HL-60 (cell line): ENCODE data around the gene ANGPTL1.

Experiments
- DNase-seq, 2 experiments: peaks; one replicate each; pipeline ENCODE4 v3.0.0-alpha.2; 2010 to 2020; ENCODE audit warnings: low read depth in 1 of 2, low spot score in 1 of 2
- H3K27ac ChIP-seq: fragments of 250-450 bp; sonication (Bioruptor Pico); replicated peaks from 2 replicates; pipeline ENCODE4 v1.5.1; 2020; ENCODE audit warnings: mild to moderate bottlenecking, moderate library complexity
- H3K27me3 ChIP-seq: fragments of 250-450 bp; sonication (Bioruptor Pico); 2 replicates; pipeline ENCODE4 v1.5.1; 2021; ENCODE audit warnings: mild to moderate bottlenecking, moderate library complexity; ENCODE audit not compliant: insufficient read depth, poor library complexity, severe bottlenecking
- H3K4me3 ChIP-seq: replicated peaks from 2 replicates; pipeline ENCODE4 v1.5.1; 2011; ENCODE audit warnings: mild to moderate bottlenecking, control low read depth, low read length; ENCODE audit not compliant: insufficient read depth
- GABPA ChIP-seq: IDR thresholded peaks from 2 replicates; pipeline ENCODE4 v1.6.1; 2012; ENCODE audit warnings: low read depth
- POLR2AphosphoS5 ChIP-seq: IDR thresholded peaks from 2 replicates; pipeline ENCODE4 v1.6.1; 2012; ENCODE audit warnings: low read depth
- SPI1 ChIP-seq: IDR thresholded peaks from 2 replicates; pipeline ENCODE4 v1.6.1; 2012; ENCODE audit warnings: low read depth, mild to moderate bottlenecking, borderline replicate concordance
- TF ChIP-seq, protein P1 (sequence below): IDR thresholded peaks from one replicate; pipeline ENCODE4 v1.5.1; 2011; ENCODE audit warnings: low read length, control low read depth, inconsistent platforms; ENCODE audit not compliant: insufficient read depth
- TF ChIP-seq, protein P2 (sequence below): IDR thresholded peaks from 2 replicates; pipeline ENCODE4 v1.6.1; 2012; ENCODE audit warnings: low read depth; ENCODE audit not compliant: insufficient replicate concordance

ANGPTL1 gene

DNA sequence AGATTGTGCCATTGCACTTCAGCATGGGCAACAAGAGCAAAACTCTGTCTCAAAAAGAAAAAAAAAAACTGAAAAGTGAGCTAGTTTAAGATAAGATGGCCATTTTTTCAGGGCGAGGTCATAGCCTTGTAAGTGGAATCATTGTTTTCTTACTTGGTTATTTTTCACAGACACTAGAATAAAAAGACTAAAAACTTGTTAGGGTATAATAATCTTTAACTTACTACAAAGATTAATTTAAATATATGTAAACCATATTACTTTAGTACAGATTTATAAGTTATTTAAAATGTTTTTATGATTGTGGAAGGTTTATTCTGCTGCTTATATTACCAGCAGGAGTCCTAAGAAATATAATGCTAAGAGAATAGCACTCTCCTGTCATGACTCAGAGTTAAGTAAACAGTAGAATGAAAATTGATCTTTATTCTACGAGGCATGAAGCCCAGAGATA lies 23.5 kb downstream of the ANGPTL1 start:
- no peaks in the 10 kb centered on the region for H3K27me3 ChIP-seq
- no peak for DNase-seq
- TF ChIP-seq GABPA (no peak), POLR2AphosphoS5 (no peak), SPI1 (no peak)
- TF ChIP-seq, protein P1, sequence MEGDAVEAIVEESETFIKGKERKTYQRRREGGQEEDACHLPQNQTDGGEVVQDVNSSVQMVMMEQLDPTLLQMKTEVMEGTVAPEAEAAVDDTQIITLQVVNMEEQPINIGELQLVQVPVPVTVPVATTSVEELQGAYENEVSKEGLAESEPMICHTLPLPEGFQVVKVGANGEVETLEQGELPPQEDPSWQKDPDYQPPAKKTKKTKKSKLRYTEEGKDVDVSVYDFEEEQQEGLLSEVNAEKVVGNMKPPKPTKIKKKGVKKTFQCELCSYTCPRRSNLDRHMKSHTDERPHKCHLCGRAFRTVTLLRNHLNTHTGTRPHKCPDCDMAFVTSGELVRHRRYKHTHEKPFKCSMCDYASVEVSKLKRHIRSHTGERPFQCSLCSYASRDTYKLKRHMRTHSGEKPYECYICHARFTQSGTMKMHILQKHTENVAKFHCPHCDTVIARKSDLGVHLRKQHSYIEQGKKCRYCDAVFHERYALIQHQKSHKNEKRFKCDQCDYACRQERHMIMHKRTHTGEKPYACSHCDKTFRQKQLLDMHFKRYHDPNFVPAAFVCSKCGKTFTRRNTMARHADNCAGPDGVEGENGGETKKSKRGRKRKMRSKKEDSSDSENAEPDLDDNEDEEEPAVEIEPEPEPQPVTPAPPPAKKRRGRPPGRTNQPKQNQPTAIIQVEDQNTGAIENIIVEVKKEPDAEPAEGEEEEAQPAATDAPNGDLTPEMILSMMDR: no peak
- TF ChIP-seq, protein P2, sequence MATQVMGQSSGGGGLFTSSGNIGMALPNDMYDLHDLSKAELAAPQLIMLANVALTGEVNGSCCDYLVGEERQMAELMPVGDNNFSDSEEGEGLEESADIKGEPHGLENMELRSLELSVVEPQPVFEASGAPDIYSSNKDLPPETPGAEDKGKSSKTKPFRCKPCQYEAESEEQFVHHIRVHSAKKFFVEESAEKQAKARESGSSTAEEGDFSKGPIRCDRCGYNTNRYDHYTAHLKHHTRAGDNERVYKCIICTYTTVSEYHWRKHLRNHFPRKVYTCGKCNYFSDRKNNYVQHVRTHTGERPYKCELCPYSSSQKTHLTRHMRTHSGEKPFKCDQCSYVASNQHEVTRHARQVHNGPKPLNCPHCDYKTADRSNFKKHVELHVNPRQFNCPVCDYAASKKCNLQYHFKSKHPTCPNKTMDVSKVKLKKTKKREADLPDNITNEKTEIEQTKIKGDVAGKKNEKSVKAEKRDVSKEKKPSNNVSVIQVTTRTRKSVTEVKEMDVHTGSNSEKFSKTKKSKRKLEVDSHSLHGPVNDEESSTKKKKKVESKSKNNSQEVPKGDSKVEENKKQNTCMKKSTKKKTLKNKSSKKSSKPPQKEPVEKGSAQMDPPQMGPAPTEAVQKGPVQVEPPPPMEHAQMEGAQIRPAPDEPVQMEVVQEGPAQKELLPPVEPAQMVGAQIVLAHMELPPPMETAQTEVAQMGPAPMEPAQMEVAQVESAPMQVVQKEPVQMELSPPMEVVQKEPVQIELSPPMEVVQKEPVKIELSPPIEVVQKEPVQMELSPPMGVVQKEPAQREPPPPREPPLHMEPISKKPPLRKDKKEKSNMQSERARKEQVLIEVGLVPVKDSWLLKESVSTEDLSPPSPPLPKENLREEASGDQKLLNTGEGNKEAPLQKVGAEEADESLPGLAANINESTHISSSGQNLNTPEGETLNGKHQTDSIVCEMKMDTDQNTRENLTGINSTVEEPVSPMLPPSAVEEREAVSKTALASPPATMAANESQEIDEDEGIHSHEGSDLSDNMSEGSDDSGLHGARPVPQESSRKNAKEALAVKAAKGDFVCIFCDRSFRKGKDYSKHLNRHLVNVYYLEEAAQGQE: no peak
- H3K27ac ChIP-seq: no peak overlapping the region
- H3K4me3 ChIP-seq: no peak overlapping the region

DNA sequence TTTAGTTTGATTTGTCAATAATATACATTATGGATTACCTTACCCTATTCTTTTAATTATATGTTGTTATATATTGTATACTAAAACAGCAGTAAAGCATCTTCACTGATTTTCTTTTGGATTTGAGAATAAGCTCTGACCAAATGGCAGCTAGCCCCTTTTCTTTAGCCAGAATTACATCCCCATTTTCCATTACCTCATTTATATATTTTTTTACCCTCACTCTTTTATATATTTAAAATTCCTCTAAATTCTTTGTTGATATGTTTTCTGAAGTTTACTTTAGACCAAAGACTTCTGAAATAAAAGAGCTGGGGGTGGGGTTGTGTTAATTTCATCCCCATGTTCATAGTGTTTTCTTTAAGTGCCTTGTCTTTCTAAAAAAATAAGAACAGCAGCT lies 24.6 kb downstream of the ANGPTL1 start:
- no peak for DNase-seq
- TF ChIP-seq GABPA: no peak
- TF ChIP-seq POLR2AphosphoS5: no peak
- no peak for TF ChIP-seq SPI1
- TF ChIP-seq, protein P1: no peak
- TF ChIP-seq, protein P2: no peak
- Histone ChIP-seq H3K4me3 (no peak overlapping the region), H3K27me3 (no peaks in the 10 kb centered on the region), H3K27ac (no peak overlapping the region)

DNA sequence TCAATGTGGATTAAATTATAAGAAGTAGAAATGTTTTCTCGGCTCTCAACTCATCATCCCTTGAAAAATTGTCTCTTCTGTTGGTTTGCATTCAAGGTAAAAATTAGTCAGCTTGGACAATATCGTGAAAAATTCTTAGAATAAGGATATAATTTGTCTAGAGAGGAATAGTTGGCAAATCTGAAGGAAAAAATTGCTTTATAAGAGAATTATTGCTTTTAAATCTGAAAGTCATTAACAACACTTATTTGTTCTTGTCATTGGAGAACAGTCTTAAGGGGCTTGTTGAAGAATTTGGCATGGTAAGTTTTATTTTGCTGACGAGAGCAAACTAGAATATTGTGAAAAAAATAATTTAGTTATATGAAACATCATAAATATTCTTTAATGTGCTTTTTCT lies 26.4 kb downstream of the ANGPTL1 start:
- no peak for DNase-seq
- TF ChIP-seq POLR2AphosphoS5 (no peak), SPI1 (no peak), GABPA (no peak)
- TF ChIP-seq, protein P1: no peak
- TF ChIP-seq, protein P2: no peak

More for the DNA sequence above, 26.4 kb downstream of the ANGPTL1 start:
- no peaks in the 10 kb centered on the region for H3K27me3 ChIP-seq
- H3K4me3 ChIP-seq: no peak overlapping the region
- H3K27ac ChIP-seq: no peak overlapping the region
